Measurements from ENCODE around the gene KRTAP5-3. TPM values are rescaled to one million over a fixed set of nuclear protein-coding genes. Genes with fewer than 3 reads are reported as not detected.
A peak's percentile ranks its signal among the peaks of the same experiment; 100 is the strongest.

KRTAP5-3 gene
- total RNA-seq, 1 donor from 2014 or later: not detected

DNA sequence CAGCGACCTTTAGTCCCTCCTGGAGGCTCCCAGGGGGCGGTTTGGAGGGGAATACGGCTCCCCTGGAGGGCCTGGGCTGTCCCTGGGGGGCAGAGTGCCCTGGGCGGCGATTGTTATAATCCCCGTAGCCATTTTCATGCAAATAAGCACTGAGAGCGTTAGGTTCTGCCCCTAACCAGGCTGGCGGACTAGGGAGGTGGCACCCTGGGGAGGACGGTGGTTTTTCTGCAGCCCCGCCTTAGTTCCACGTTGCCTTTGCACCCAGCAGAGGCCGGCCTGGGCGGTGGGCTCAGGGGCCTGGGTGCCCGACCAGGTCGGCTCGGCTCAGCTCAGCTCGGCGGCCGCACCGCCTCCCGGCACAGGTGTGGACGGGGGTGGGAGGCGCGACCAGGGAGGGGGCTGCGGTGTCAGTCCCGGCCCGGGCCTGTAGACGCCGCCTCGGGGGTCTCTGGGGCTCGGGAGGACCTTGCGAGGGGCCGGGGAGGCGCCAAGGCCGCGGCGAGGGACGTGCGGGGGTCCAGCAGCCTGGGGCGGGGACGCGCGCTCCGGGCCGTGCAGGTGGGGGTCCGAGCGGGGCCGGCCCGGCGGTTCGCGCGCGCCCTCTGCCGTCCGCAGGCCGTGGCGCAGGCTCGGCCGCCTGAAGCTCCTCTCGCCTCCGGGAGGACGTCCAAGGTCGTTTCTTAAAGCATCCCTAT is 33.9 kb downstream of the KRTAP5-3 start:
- H3K9ac ChIP-seq: no peak overlapping the region
- H3K4me2 ChIP-seq: peak overlapping the region; percentile 75
- H3K4me1 ChIP-seq: peaks cover 15% of the 10 kb centered on the region
- peak overlapping the region; percentile 42 for H3K4me3 ChIP-seq
- peaks cover 33% of the 10 kb centered on the region for H4K20me1 ChIP-seq (ENCODE audit: low read depth)
- peaks cover 7% of the 10 kb centered on the region for H3K9me3 Mint-ChIP-seq
- no peaks in the 10 kb centered on the region for H3K36me3 ChIP-seq
- peak overlapping the region; percentile 67 for H3K4me3 Mint-ChIP-seq
- H3K27me3 ChIP-seq: peaks cover 92% of the 10 kb centered on the region
- H2AFZ ChIP-seq (replicated peaks): no peak overlapping the region
- DNase-seq (ENCODE audit: low spot score): peak; percentile 73
- H3K36me3 Mint-ChIP-seq: no peaks in the 10 kb centered on the region
- H3K4me1 Mint-ChIP-seq: peaks cover 3% of the 10 kb centered on the region
- TF ChIP-seq, protein P1, sequence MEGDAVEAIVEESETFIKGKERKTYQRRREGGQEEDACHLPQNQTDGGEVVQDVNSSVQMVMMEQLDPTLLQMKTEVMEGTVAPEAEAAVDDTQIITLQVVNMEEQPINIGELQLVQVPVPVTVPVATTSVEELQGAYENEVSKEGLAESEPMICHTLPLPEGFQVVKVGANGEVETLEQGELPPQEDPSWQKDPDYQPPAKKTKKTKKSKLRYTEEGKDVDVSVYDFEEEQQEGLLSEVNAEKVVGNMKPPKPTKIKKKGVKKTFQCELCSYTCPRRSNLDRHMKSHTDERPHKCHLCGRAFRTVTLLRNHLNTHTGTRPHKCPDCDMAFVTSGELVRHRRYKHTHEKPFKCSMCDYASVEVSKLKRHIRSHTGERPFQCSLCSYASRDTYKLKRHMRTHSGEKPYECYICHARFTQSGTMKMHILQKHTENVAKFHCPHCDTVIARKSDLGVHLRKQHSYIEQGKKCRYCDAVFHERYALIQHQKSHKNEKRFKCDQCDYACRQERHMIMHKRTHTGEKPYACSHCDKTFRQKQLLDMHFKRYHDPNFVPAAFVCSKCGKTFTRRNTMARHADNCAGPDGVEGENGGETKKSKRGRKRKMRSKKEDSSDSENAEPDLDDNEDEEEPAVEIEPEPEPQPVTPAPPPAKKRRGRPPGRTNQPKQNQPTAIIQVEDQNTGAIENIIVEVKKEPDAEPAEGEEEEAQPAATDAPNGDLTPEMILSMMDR (IDR thresholded peaks at IDR 0.05): peak; percentile 75
- TF ChIP-seq EZH2phosphoT487 (IDR thresholded peaks at IDR 0.05) (peak; percentile 22), EZH2 (IDR thresholded peaks at IDR 0.05) (peak; percentile 4)
- H3K27ac ChIP-seq: no peak overlapping the region
- H3K79me2 ChIP-seq (ENCODE audit: low read depth): no peaks in the 10 kb centered on the region
- H3K9me3 ChIP-seq (ENCODE audit: low read depth): no peaks in the 10 kb centered on the region
- H3K27ac Mint-ChIP-seq: no peak overlapping the region
- peaks cover 23% of the 10 kb centered on the region for H3F3A ChIP-seq (ENCODE audit: low read depth)
- H3K27me3 Mint-ChIP-seq (ENCODE audit: insufficient read depth, low read depth): peaks cover 40% of the 10 kb centered on the region

DNA sequence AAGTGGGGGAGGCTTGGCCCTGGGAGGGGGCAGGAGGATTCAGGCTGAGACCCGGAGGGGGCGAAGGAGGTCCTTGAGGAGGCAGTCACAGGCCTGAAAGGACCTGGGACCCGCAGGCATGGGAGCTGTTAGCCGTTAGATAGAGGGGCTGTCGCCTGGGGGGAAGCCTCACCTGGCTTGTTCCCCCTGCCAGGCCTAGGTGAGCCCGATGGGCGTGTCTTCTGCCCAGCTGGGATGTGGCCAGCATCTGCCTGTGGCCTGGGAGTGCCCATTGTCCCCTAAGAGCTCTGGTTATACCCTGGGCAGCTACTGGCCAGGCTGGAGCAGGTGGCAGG is 34.4 kb downstream of the KRTAP5-3 start:
- DNase-seq (ENCODE audit: low spot score): no peak
- Histone ChIP-seq H4K20me1 (ENCODE audit: low read depth) (peaks cover 33% of the 10 kb centered on the region), H3K27ac (no peak overlapping the region), H2AFZ (replicated peaks) (no peak overlapping the region), H3K4me3 (no peak overlapping the region), H3K79me2 (ENCODE audit: low read depth) (no peaks in the 10 kb centered on the region), H3K27me3 (peaks cover 93% of the 10 kb centered on the region), H3K9ac (no peak overlapping the region), H3K4me2 (peak overlapping the region; percentile 75), H3K4me1 (peaks cover 15% of the 10 kb centered on the region), H3K36me3 (no peaks in the 10 kb centered on the region), H3K9me3 (ENCODE audit: low read depth) (no peaks in the 10 kb centered on the region), H3F3A (ENCODE audit: low read depth) (peaks cover 23% of the 10 kb centered on the region)
- Mint-ChIP-seq H3K9me3 (peaks cover 5% of the 10 kb centered on the region), H3K4me1 (peaks cover 6% of the 10 kb centered on the region), H3K36me3 (no peaks in the 10 kb centered on the region), H3K27me3 (ENCODE audit: insufficient read depth, low read depth) (peaks cover 37% of the 10 kb centered on the region), H3K4me3 (peak overlapping the region; percentile 50), H3K27ac (no peak overlapping the region)
- TF ChIP-seq EZH2 (IDR thresholded peaks at IDR 0.05): no peak
- TF ChIP-seq EZH2phosphoT487 (IDR thresholded peaks at IDR 0.05): no peak
- TF ChIP-seq, protein P1 (IDR thresholded peaks at IDR 0.05): no peak

DNA sequence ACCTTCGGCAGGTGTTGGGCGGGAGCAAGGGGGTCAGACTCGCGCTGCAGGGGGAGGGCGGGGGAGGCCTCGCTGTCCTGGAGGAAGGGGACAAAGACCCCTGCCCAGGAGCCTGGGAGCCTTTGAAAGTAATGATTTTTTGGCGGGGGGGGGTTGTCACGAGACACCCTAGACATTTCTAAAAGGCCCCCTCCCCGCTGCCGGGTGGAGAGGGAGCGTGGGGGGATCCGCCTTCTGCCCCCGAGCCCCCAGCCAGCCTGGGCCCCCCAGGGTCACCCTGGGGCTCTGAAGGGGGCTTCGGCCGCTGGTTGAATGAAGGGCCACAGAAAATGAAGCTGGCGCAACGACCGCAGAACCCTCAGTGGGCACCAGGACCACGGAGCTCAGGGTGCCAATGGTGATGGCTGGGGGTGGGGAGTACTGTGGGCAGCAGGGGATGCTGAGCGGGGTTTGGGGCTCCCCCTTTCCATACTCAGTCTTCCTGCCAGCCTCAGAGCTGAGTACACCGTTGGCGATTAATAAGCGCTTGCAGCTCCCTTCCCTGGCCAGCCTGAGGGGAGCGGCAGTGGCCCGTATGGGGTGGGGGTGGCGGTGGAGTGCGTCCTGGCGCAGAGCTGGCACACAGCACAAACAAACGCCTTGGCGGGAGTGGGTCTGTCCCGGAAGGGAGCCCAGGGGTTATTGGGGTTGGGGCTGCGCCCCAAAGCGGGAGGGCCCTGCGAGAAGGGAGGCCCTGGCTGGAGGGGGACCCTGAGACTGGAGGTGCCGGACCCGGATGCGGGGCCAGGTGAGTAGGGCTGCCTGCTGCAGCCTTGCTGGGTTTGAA is 35.0 kb downstream of the KRTAP5-3 start:
- H3K9ac ChIP-seq: no peak overlapping the region
- peaks cover 23% of the 10 kb centered on the region for H3F3A ChIP-seq (ENCODE audit: low read depth)
- Mint-ChIP-seq H3K27me3 (ENCODE audit: insufficient read depth, low read depth) (peaks cover 39% of the 10 kb centered on the region), H3K4me3 (peak overlapping the region; percentile 74), H3K4me1 (peaks cover 12% of the 10 kb centered on the region), H3K36me3 (no peaks in the 10 kb centered on the region), H3K9me3 (peaks cover 3% of the 10 kb centered on the region), H3K27ac (no peak overlapping the region)
- no peak overlapping the region for H3K27ac ChIP-seq
- DNase-seq (ENCODE audit: low spot score): no peak
- no peaks in the 10 kb centered on the region for H3K9me3 ChIP-seq (ENCODE audit: low read depth)
- H2AFZ ChIP-seq (replicated peaks): no peak overlapping the region
- H4K20me1 ChIP-seq (ENCODE audit: low read depth): peaks cover 33% of the 10 kb centered on the region
- peak; percentile 79 for TF ChIP-seq EZH2 (IDR thresholded peaks at IDR 0.05)
- peak; percentile 78 for TF ChIP-seq EZH2phosphoT487 (IDR thresholded peaks at IDR 0.05)
- TF ChIP-seq, protein P1 (IDR thresholded peaks at IDR 0.05): no peak
- H3K4me1 ChIP-seq: peaks cover 19% of the 10 kb centered on the region
- H3K36me3 ChIP-seq: no peaks in the 10 kb centered on the region
- H3K27me3 ChIP-seq: peaks cover 93% of the 10 kb centered on the region
- H3K4me3 ChIP-seq: peak overlapping the region; percentile 62
- no peaks in the 10 kb centered on the region for H3K79me2 ChIP-seq (ENCODE audit: low read depth)
- peak overlapping the region; percentile 86 for H3K4me2 ChIP-seq
